HCT116 (cell line): ENCODE data around the gene ANKS4B. TPM values are rescaled to one million over a fixed set of nuclear protein-coding genes. Genes with fewer than 3 reads are reported as not detected.

Experiments
- ATAC-seq: fragments of 200-7000 bp; cut with Tn5 transposase; 2 replicates; pipeline ENCODE4 v1.9.1; 2020; ENCODE audit warnings: mild to moderate bottlenecking, moderate library complexity
- BruUV-seq: library from RNA; stranded (reverse); fragments of 400-500 nt; replicated peaks from 2 replicates; lab custom pipeline; 2021; lab: Mats Ljungman, UMichigan
- CTCF ChIA-PET: fragments of 300-600 bp; sonication (Branson Sonifier 250); formaldehyde crosslinking; loops from one replicate; lab custom pipeline; 2021; ENCODE audit warnings: antibody characterized with exemption; lab: Charles Lee
- POLR2A ChIA-PET: fragments of 300-600, 350-600 bp; sonication (Branson Sonifier 250); formaldehyde crosslinking; loops from one replicate; lab custom pipeline; 2021; ENCODE audit warnings: antibody characterized with exemption; lab: Charles Lee
- RAD21 ChIA-PET, 2 experiments: fragments of 300-600 bp; sonication (Branson Sonifier 250); formaldehyde crosslinking; loops; one replicate each; lab custom pipeline; 2023; ENCODE audit warnings: low total read pairs in 2 of 2; ENCODE audit not compliant: uncharacterized antibody in 2 of 2, unreplicated experiment in 2 of 2, low non-redundant PET in 1 of 2; lab: Charles Lee
- DNase-seq: peaks from one replicate; pipeline ENCODE4 v3.0.0-alpha.2; 2010; ENCODE audit warnings: low read depth, low spot score
- H2AFZ ChIP-seq: fragments of 200-600 bp; shearing (Covaris generic), sonication (generic); 2 replicates; pipeline ENCODE4 v1.6.1; 2017; ENCODE audit warnings: low read depth, mixed run types, mixed read lengths, antibody characterized with exemption, low read length; ENCODE audit not compliant: poor library complexity, severe bottlenecking
- H3K27ac ChIP-seq: 2 replicates; pipeline ENCODE4 v1.5.1; 2012; ENCODE audit warnings: low read depth, low read length
- H3K27me3 ChIP-seq: fragments of 200-600 bp; sonication (generic); 2 replicates; pipeline ENCODE4 v1.6.1; 2016; ENCODE audit warnings: mixed run types, low read length, mixed read lengths; ENCODE audit not compliant: insufficient read depth
- H3K36me3 ChIP-seq, 2 experiments: fragments of 200-500 bp in 1 of 2; fragments of 200-600 bp in 1 of 2; sonication (Bioruptor generic) in 1 of 2; sonication (generic) in 1 of 2; 2 replicates each; pipeline versions ENCODE4 v1.5.1 to v1.6.1; 2014 to 2016; ENCODE audit warnings: low read length in 2 of 2, inconsistent platforms in 1 of 2, mixed read lengths in 1 of 2, mixed run types in 1 of 2; ENCODE audit not compliant: insufficient read depth in 2 of 2, control insufficient read depth in 1 of 2
- H3K4me1 ChIP-seq, 2 experiments: fragments of 200-600 bp in 1 of 2; sonication (generic) in 1 of 2; 2 replicates each; pipeline versions ENCODE4 v1.5.1 to v1.6.1; 2012 to 2017; ENCODE audit warnings: low read length in 2 of 2, inconsistent platforms in 1 of 2, mild to moderate bottlenecking in 1 of 2, mixed read lengths in 1 of 2, mixed run types in 1 of 2, moderate library complexity in 1 of 2; ENCODE audit not compliant: insufficient read depth in 2 of 2, control insufficient read depth in 1 of 2
- H3K4me2 ChIP-seq: fragments of 200-600 bp; sonication (generic); 2 replicates; pipeline ENCODE4 v1.6.1; 2017; ENCODE audit warnings: mixed run types, low read length, mixed read lengths
- H3K4me3 ChIP-seq, 2 experiments: fragments of 200-600 bp in 1 of 2; sonication (generic) in 1 of 2; replicated peaks in 1 of 2; 2 replicates each; pipeline ENCODE4 v1.5.1; 2011 to 2016; ENCODE audit warnings: low read length in 2 of 2, control low read depth in 1 of 2, low read depth in 1 of 2, mild to moderate bottlenecking in 1 of 2, mixed read lengths in 1 of 2, mixed run types in 1 of 2
- H3K79me2 ChIP-seq: fragments of 200-600 bp; sonication (generic); 2 replicates; pipeline ENCODE4 v1.6.1; 2017; ENCODE audit warnings: mild to moderate bottlenecking, mixed run types, low read length, moderate library complexity, mixed read lengths; ENCODE audit not compliant: insufficient read depth
- H3K9ac ChIP-seq: fragments of 200-600 bp; sonication (generic); 2 replicates; pipeline ENCODE4 v1.6.1; 2016; ENCODE audit warnings: low read length, mixed read lengths
- H3K9me2 ChIP-seq: fragments of 200-600 bp; sonication (generic), shearing (Covaris generic); 2 replicates; pipeline ENCODE4 v1.6.1; 2017; ENCODE audit warnings: mixed run types, mild to moderate bottlenecking, moderate library complexity; ENCODE audit not compliant: insufficient read depth
- H3K9me3 ChIP-seq, 2 experiments: fragments of 200-500 bp in 1 of 2; fragments of 200-600 bp in 1 of 2; sonication (Bioruptor generic) in 1 of 2; sonication (generic) in 1 of 2; 2 replicates each; pipeline ENCODE4 v1.6.1; 2014 to 2017; ENCODE audit warnings: low read length in 2 of 2, mixed read lengths in 2 of 2, inconsistent platforms in 1 of 2, low read depth in 1 of 2, mild to moderate bottlenecking in 1 of 2, mixed run types in 1 of 2, moderate library complexity in 1 of 2; ENCODE audit not compliant: control insufficient read depth in 1 of 2, insufficient read depth in 1 of 2
- H4K20me1 ChIP-seq: fragments of 200-600 bp; sonication (generic), shearing (Covaris generic); 2 replicates; pipeline ENCODE4 v1.6.1; 2017; ENCODE audit warnings: mixed run types, mild to moderate bottlenecking, moderate library complexity; ENCODE audit not compliant: insufficient read depth
- CBX3 ChIP-seq: IDR thresholded peaks from 2 replicates; pipeline ENCODE4 v1.6.1; 2012; ENCODE audit warnings: low read depth
- EGR1 ChIP-seq: IDR thresholded peaks from 2 replicates; pipeline ENCODE4 v1.6.1; 2012; ENCODE audit warnings: low read depth
- EZH2 ChIP-seq: fragments of 200-600 bp; sonication (generic); IDR thresholded peaks from 2 replicates; pipeline ENCODE4 v1.6.1; 2017; ENCODE audit warnings: antibody characterized with exemption, mixed run types
- EZH2phosphoT487 ChIP-seq: fragments of 200-600 bp; IDR thresholded peaks from 2 replicates; pipeline ENCODE4 v1.6.1; 2018; ENCODE audit warnings: antibody characterized with exemption, borderline replicate concordance
- JUND ChIP-seq: IDR thresholded peaks from 2 replicates; pipeline ENCODE4 v1.6.1; 2012
- POLR2A ChIP-seq: IDR thresholded peaks from 2 replicates; pipeline ENCODE4 v1.7.0; 2011; ENCODE audit warnings: borderline replicate concordance; ENCODE audit not compliant: insufficient read depth, insufficient read length; ENCODE audit errors: extremely low read depth
- RAD21 ChIP-seq: IDR thresholded peaks from 2 replicates; pipeline ENCODE4 v1.6.1; 2012; ENCODE audit warnings: low read depth, mild to moderate bottlenecking
- SP1 ChIP-seq: IDR thresholded peaks from 2 replicates; pipeline ENCODE4 v1.6.1; 2012; ENCODE audit warnings: low read depth
- SRF ChIP-seq: IDR thresholded peaks from 2 replicates; pipeline ENCODE4 v1.6.1; 2012; ENCODE audit warnings: low read depth
- TCF7L2 ChIP-seq: IDR thresholded peaks from 2 replicates; pipeline ENCODE4 v1.7.0; 2011; ENCODE audit warnings: borderline replicate concordance, inconsistent platforms; ENCODE audit not compliant: insufficient read depth, insufficient read length; ENCODE audit errors: extremely low read depth
- ZFX ChIP-seq: fragments of 450-650 bp; IDR thresholded peaks from 2 replicates; pipeline ENCODE4 v1.6.1; 2017
- ZNF274 ChIP-seq: fragments of 200-500 bp; sonication (Bioruptor generic); IDR thresholded peaks from 2 replicates; pipeline ENCODE4 v1.6.1; 2014; ENCODE audit warnings: mild to moderate bottlenecking, low read depth, low read length, inconsistent platforms
- intact Hi-C: fragments of 100-400 bp; cut with micrococcal nuclease; formaldehyde crosslinking; loops from 2 replicates; pipeline ENCODE4 v1.10.0; 2022
- total RNA-seq: library from RNA; stranded (reverse); gene quantifications from one replicate; pipeline ENCODE4 v1.2.1, GENCODE V29; 2021; ENCODE audit not compliant: unreplicated experiment
- TF ChIP-seq, protein P1 (sequence below): IDR thresholded peaks from 2 replicates; pipeline ENCODE4 v1.6.1; 2012
- TF ChIP-seq, protein P2 (sequence below): IDR thresholded peaks from 2 replicates; pipeline ENCODE4 v1.6.1; 2012; ENCODE audit warnings: low read depth
- TF ChIP-seq, protein P3 (sequence below): IDR thresholded peaks from 2 replicates; pipeline ENCODE4 v1.6.1; 2011; ENCODE audit warnings: mild to moderate bottlenecking, low read length, moderate library complexity; ENCODE audit not compliant: insufficient replicate concordance; ENCODE audit errors: extremely low read depth
- TF ChIP-seq, protein P4 (sequence below): IDR thresholded peaks from 2 replicates; pipeline ENCODE4 v1.6.1; 2012

The ANKS4B gene
- total RNA-seq, 1 experiment from 2014 or later, result not detected

DNA sequence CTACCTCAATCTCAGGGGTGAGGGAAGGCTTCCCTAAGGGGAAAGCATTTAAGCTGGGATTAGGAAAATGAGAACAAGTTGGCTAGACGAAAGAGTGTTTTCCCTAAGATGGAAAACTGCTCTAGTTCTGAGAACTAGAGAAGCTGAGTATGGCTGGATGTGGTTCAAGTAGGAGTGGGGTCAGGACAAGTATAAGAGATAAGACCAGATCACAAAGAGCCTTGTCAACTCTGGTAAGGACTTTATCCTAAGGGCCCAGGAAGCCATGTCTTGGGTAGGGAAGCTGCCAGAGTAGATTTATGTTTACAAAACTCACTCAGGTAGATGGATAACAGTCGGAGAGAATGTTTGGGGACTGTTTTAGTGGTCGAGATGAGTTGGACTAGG lies 1.7 kb downstream of the ANKS4B start (continued):
- no peak for TF ChIP-seq RAD21
- TF ChIP-seq, all 23 proteins: peak for 0

DNA sequence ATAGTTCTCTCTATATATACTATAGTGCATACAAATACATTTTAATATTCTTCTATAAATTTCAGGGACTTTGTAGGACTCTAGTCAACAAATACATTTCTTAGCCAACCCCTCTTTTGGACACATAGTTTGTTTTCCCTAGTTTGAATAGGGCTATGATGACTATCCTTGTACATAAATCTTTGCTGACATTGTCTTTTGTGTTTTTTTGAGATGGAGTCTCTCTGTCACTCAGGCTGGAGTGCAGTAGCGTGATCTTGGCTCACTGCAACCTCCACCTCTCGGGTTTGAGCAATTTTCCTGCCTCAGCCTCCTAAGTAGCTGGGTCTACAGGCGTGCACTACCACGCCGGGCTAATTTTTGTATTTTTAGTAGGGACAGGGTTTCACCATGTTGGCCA lies 3.3 kb downstream of the ANKS4B start:
- Histone ChIP-seq H3K27ac (no peak overlapping the region), H2AFZ (no peak overlapping the region), H3K9ac (no peak overlapping the region), H3K4me2 (no peak overlapping the region), H3K4me1 (no peaks in the 10 kb centered on the region), H3K9me2 (no peaks in the 10 kb centered on the region; the same call in 1 of the 2 replicates), H3K27me3 (0 out of 2 replicates have a peak, but pooled peaks cover 4% of the 10 kb centered on the region), H3K9me3 (no peaks in the 10 kb centered on the region), H3K4me3 (no peak overlapping the region), H3K36me3 (no peaks in the 10 kb centered on the region), H4K20me1 (no peaks in the 10 kb centered on the region), H3K79me2 (no peaks in the 10 kb centered on the region)
- TF ChIP-seq ZFX (no peak), EGR1 (no peak), SP1 (no peak), RAD21 (no peak), ZNF274 (no peak), EZH2 (no peak), CBX3 (no peak), SRF (no peak), TCF7L2 (no peak), POLR2A (no peak), EZH2phosphoT487 (no peak), JUND (no peak)
- TF ChIP-seq, protein P1, sequence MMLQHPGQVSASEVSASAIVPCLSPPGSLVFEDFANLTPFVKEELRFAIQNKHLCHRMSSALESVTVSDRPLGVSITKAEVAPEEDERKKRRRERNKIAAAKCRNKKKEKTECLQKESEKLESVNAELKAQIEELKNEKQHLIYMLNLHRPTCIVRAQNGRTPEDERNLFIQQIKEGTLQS, result no peak
- TF ChIP-seq, protein P2, sequence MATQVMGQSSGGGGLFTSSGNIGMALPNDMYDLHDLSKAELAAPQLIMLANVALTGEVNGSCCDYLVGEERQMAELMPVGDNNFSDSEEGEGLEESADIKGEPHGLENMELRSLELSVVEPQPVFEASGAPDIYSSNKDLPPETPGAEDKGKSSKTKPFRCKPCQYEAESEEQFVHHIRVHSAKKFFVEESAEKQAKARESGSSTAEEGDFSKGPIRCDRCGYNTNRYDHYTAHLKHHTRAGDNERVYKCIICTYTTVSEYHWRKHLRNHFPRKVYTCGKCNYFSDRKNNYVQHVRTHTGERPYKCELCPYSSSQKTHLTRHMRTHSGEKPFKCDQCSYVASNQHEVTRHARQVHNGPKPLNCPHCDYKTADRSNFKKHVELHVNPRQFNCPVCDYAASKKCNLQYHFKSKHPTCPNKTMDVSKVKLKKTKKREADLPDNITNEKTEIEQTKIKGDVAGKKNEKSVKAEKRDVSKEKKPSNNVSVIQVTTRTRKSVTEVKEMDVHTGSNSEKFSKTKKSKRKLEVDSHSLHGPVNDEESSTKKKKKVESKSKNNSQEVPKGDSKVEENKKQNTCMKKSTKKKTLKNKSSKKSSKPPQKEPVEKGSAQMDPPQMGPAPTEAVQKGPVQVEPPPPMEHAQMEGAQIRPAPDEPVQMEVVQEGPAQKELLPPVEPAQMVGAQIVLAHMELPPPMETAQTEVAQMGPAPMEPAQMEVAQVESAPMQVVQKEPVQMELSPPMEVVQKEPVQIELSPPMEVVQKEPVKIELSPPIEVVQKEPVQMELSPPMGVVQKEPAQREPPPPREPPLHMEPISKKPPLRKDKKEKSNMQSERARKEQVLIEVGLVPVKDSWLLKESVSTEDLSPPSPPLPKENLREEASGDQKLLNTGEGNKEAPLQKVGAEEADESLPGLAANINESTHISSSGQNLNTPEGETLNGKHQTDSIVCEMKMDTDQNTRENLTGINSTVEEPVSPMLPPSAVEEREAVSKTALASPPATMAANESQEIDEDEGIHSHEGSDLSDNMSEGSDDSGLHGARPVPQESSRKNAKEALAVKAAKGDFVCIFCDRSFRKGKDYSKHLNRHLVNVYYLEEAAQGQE, result no peak
- TF ChIP-seq, protein P3, sequence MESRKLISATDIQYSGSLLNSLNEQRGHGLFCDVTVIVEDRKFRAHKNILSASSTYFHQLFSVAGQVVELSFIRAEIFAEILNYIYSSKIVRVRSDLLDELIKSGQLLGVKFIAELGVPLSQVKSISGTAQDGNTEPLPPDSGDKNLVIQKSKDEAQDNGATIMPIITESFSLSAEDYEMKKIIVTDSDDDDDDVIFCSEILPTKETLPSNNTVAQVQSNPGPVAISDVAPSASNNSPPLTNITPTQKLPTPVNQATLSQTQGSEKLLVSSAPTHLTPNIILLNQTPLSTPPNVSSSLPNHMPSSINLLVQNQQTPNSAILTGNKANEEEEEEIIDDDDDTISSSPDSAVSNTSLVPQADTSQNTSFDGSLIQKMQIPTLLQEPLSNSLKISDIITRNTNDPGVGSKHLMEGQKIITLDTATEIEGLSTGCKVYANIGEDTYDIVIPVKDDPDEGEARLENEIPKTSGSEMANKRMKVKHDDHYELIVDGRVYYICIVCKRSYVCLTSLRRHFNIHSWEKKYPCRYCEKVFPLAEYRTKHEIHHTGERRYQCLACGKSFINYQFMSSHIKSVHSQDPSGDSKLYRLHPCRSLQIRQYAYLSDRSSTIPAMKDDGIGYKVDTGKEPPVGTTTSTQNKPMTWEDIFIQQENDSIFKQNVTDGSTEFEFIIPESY, result no peak
- TF ChIP-seq, protein P4, sequence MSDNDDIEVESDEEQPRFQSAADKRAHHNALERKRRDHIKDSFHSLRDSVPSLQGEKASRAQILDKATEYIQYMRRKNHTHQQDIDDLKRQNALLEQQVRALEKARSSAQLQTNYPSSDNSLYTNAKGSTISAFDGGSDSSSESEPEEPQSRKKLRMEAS, result no peak
- ChIA-PET CTCF (no interaction called here), POLR2A (no interaction called here), RAD21 (no interaction called here)
- no peak for DNase-seq
- ATAC-seq, result no peak
- intact Hi-C loops, result no loop called here
- BruUV-seq, result no TSS peak
